NCI-H1105 (cell line): ENCODE measurements around the gene NAT8L.

Source experiments
- DNase-seq: peaks from one replicate; lab custom pipeline; 2025; lab: John Stamatoyannopoulos, UW

The NAT8L gene

GRCh38 chr4:2075987-2076907, 17.1 kb downstream of the NAT8L start:
- no peak for DNase-seq

- no peak for DNase-seq
Observed at GRCh38 chr4:2076908-2077536, 17.9 kb downstream of the NAT8L start.

GRCh38 chr4:2077537-2078460, 18.7 kb downstream of the NAT8L start:
- no peak for DNase-seq

GRCh38 chr4:2078584-2078983, 19.5 kb downstream of the NAT8L start:
- no peak for DNase-seq

- no peak for DNase-seq
Observed at GRCh38 chr4:2079006-2079405, 19.9 kb downstream of the NAT8L start.

GRCh38 chr4:2079926-2080325, 20.8 kb downstream of the NAT8L start:
- DNase-seq, result no peak

GRCh38 chr4:2080429-2081300, 21.5 kb downstream of the NAT8L start:
- DNase-seq, result no peak

- DNase-seq, result no peak
Observed at GRCh38 chr4:2081540-2081939, 22.4 kb downstream of the NAT8L start.

GRCh38 chr4:2082118-2082517, 23.0 kb downstream of the NAT8L start:
- DNase-seq, result no peak

- DNase-seq, result no peak
Observed at GRCh38 chr4:2082627-2083026, 23.5 kb downstream of the NAT8L start.

- no peak for DNase-seq
Observed at GRCh38 chr4:2083116-2083825, 24.1 kb downstream of the NAT8L start.

GRCh38 chr4:2083826-2084160, 24.7 kb downstream of the NAT8L start:
- no peak for DNase-seq

- no peak for DNase-seq
Observed at GRCh38 chr4:2084316-2084715, 25.2 kb downstream of the NAT8L start.

GRCh38 chr4:2085496-2085901, 26.4 kb downstream of the NAT8L start:
- no peak for DNase-seq

GRCh38 chr4:2087170-2087569, 28.0 kb downstream of the NAT8L start:
- no peak for DNase-seq

- DNase-seq, result no peak
Observed at GRCh38 chr4:2089222-2089621, 30.1 kb downstream of the NAT8L start.

- DNase-seq, result no peak
Observed at GRCh38 chr4:2090642-2091041, 31.5 kb downstream of the NAT8L start.

GRCh38 chr4:2091990-2092668, 33.0 kb downstream of the NAT8L start:
- DNase-seq, result no peak

GRCh38 chr4:2092669-2093053, 33.5 kb downstream of the NAT8L start:
- no peak for DNase-seq

GRCh38 chr4:2093265-2093664, 34.1 kb downstream of the NAT8L start:
- DNase-seq, result no peak
